ENCODE measurements around the gene RPS2.

RPS2 gene

GRCh38 chr16:1953734-1954133 lies 10.9 kb downstream of the RPS2 start:
- DNase-seq (ENCODE audit: low read depth in 1 of 2, low spot score in 1 of 2): no peak
- TF ChIP-seq SPI1 (IDR thresholded peaks at IDR 0.05; ENCODE audit: borderline replicate concordance, low read depth): no peak
- no peak overlapping the region for H3K27ac ChIP-seq (replicated peaks)

GRCh38 chr16:1950559-1950958 lies 14.1 kb downstream of the RPS2 start:
- Histone ChIP-seq H3K27me3 (ENCODE audit: insufficient read depth, poor library complexity, severe bottlenecking) (no peaks in the 10 kb centered on the region), H3K27ac (replicated peaks) (no peak overlapping the region), H3K4me3 (replicated peaks; ENCODE audit: insufficient read depth, low read length) (no peak overlapping the region)
- DNase-seq (ENCODE audit: low read depth in 1 of 2, low spot score in 1 of 2): no peak
- no peak for TF ChIP-seq SPI1 (IDR thresholded peaks at IDR 0.05; ENCODE audit: borderline replicate concordance, low read depth)

More at GRCh38 chr16:1953734-1954133, 10.9 kb downstream of the RPS2 start:
- Histone ChIP-seq H3K27me3 (ENCODE audit: insufficient read depth, poor library complexity, severe bottlenecking) (no peaks in the 10 kb centered on the region), H3K4me3 (replicated peaks; ENCODE audit: insufficient read depth, low read length) (no peak overlapping the region)

GRCh38 chr16:1950047-1950446 lies 14.6 kb downstream of the RPS2 start:
- Histone ChIP-seq H3K27me3 (ENCODE audit: insufficient read depth, poor library complexity, severe bottlenecking) (no peaks in the 10 kb centered on the region), H3K4me3 (replicated peaks; ENCODE audit: insufficient read depth, low read length) (no peak overlapping the region), H3K27ac (replicated peaks) (no peak overlapping the region)
- TF ChIP-seq GABPA (IDR thresholded peaks at IDR 0.05; ENCODE audit: low read depth) (no peak), REST (IDR thresholded peaks at IDR 0.05; ENCODE audit: insufficient replicate concordance, low read depth) (no peak), POLR2AphosphoS5 (IDR thresholded peaks at IDR 0.05; ENCODE audit: low read depth) (no peak), SPI1 (IDR thresholded peaks at IDR 0.05; ENCODE audit: borderline replicate concordance, low read depth) (no peak), CTCF (IDR thresholded peaks at IDR 0.05; ENCODE audit: insufficient read depth, low read length) (no peak)
- no peak for DNase-seq (ENCODE audit: low read depth in 1 of 2, low spot score in 1 of 2)

- TF ChIP-seq SPI1 (IDR thresholded peaks at IDR 0.05; ENCODE audit: borderline replicate concordance, low read depth) (no peak), REST (IDR thresholded peaks at IDR 0.05; ENCODE audit: insufficient replicate concordance, low read depth) (no peak), GABPA (IDR thresholded peaks at IDR 0.05; ENCODE audit: low read depth) (no peak), CTCF (IDR thresholded peaks at IDR 0.05; ENCODE audit: insufficient read depth, low read length) (no peak), POLR2AphosphoS5 (IDR thresholded peaks at IDR 0.05; ENCODE audit: low read depth) (no peak)
- Histone ChIP-seq H3K27me3 (ENCODE audit: insufficient read depth, poor library complexity, severe bottlenecking) (no peaks in the 10 kb centered on the region), H3K27ac (replicated peaks) (no peak overlapping the region), H3K4me3 (replicated peaks; ENCODE audit: insufficient read depth, low read length) (no peak overlapping the region)
- DNase-seq (ENCODE audit: low read depth in 1 of 2, low spot score in 1 of 2): no peak
Observed at GRCh38 chr16:1949507-1949906, 15.1 kb downstream of the RPS2 start.

- Histone ChIP-seq H3K27me3 (ENCODE audit: insufficient read depth, poor library complexity, severe bottlenecking) (no peaks in the 10 kb centered on the region), H3K4me3 (replicated peaks; ENCODE audit: insufficient read depth, low read length) (no peak overlapping the region), H3K27ac (replicated peaks) (no peak overlapping the region)
- no peak for DNase-seq (ENCODE audit: low read depth in 1 of 2, low spot score in 1 of 2)
- no peak for TF ChIP-seq POLR2AphosphoS5 (IDR thresholded peaks at IDR 0.05; ENCODE audit: low read depth)
- no peak for TF ChIP-seq CTCF (IDR thresholded peaks at IDR 0.05; ENCODE audit: insufficient read depth, low read length)
- TF ChIP-seq SPI1 (IDR thresholded peaks at IDR 0.05; ENCODE audit: borderline replicate concordance, low read depth): no peak
- TF ChIP-seq GABPA (IDR thresholded peaks at IDR 0.05; ENCODE audit: low read depth): no peak
- TF ChIP-seq REST (IDR thresholded peaks at IDR 0.05; ENCODE audit: insufficient replicate concordance, low read depth): no peak
Observed at GRCh38 chr16:1947369-1947670, 17.3 kb downstream of the RPS2 start.

Data from HL-60 (cell line).